Panc1 (cell line): ENCODE data around the gene CSNK1G2. TPM values are rescaled to one million over a fixed set of nuclear protein-coding genes. Genes with fewer than 3 reads are reported as not detected.

ENCODE experiments used
- ATAC-seq: fragments of 200-7000 bp; cut with Tn5 transposase; 2 replicates; pipeline ENCODE4 v1.9.1; 2020; ENCODE audit warnings: mild to moderate bottlenecking, moderate library complexity
- BruUV-seq: library from RNA; stranded (reverse); fragments of 400-500 nt; replicated peaks from 2 replicates; lab custom pipeline; 2021; lab: Mats Ljungman, UMichigan
- CTCF ChIA-PET: fragments of 300-600 bp; sonication (Branson Sonifier 250); formaldehyde crosslinking; loops from one replicate; lab custom pipeline; 2022; ENCODE audit warnings: antibody characterized with exemption; lab: Charles Lee
- POLR2A ChIA-PET: fragments of 300-600 bp; sonication (Branson Sonifier 250); formaldehyde crosslinking; loops from one replicate; lab custom pipeline; 2022; ENCODE audit warnings: antibody characterized with exemption; lab: Charles Lee
- DNase-seq: peaks from one replicate; pipeline ENCODE4 v3.0.0-alpha.2; 2010; ENCODE audit warnings: low read depth, low spot score
- H3K27ac ChIP-seq: 2 replicates; pipeline ENCODE4 v1.5.1; 2011; ENCODE audit warnings: mild to moderate bottlenecking, low read length, inconsistent platforms
- H3K27me3 ChIP-seq: fragments of 200-500 bp; sonication (Bioruptor generic); 2 replicates; pipeline ENCODE4 v1.6.0; 2014; ENCODE audit warnings: low read length, inconsistent platforms; ENCODE audit not compliant: control insufficient read depth, insufficient read depth
- H3K36me3 ChIP-seq: fragments of 200-500 bp; sonication (Bioruptor generic); 2 replicates; pipeline ENCODE4 v1.5.1; 2014; ENCODE audit warnings: inconsistent platforms, mild to moderate bottlenecking, low read length, moderate library complexity; ENCODE audit not compliant: control insufficient read depth, insufficient read depth
- H3K4me1 ChIP-seq: 2 replicates; pipeline ENCODE4 v1.5.1; 2011; ENCODE audit warnings: inconsistent platforms, mild to moderate bottlenecking, low read length, moderate library complexity; ENCODE audit not compliant: control insufficient read depth, insufficient read depth
- H3K4me3 ChIP-seq, 2 experiments: 2 replicates each; pipeline ENCODE4 v1.5.1; 2011 to 2012; ENCODE audit warnings: low read depth in 2 of 2, low read length in 2 of 2, mild to moderate bottlenecking in 2 of 2, inconsistent platforms in 1 of 2, moderate library complexity in 1 of 2
- H3K9me3 ChIP-seq: fragments of 200-500 bp; sonication (Bioruptor generic); 2 replicates; pipeline ENCODE4 v1.5.1; 2014; ENCODE audit warnings: low read depth, mild to moderate bottlenecking, inconsistent platforms, low read length, moderate library complexity; ENCODE audit not compliant: control insufficient read depth, insufficient read depth
- CTCF ChIP-seq: fragments of 450-650 bp; IDR thresholded peaks from 2 replicates; pipeline ENCODE4 v1.5.1; 2017; ENCODE audit warnings: mild to moderate bottlenecking
- POLR2AphosphoS5 ChIP-seq: IDR thresholded peaks from 2 replicates; pipeline ENCODE4 v1.6.1; 2012; ENCODE audit warnings: mild to moderate bottlenecking, low read depth, low read length, moderate library complexity
- REST ChIP-seq, 2 experiments: IDR thresholded peaks; 2 replicates each; pipeline ENCODE4 v1.6.1; 2011 to 2012; ENCODE audit warnings: low read depth in 2 of 2, control low read depth in 1 of 2, low read length in 1 of 2, mild to moderate bottlenecking in 1 of 2, moderate library complexity in 1 of 2; ENCODE audit not compliant: insufficient read depth in 1 of 2
- SIN3A ChIP-seq: IDR thresholded peaks from 2 replicates; pipeline ENCODE4 v1.6.1; 2012; ENCODE audit warnings: low read depth, mild to moderate bottlenecking, low read length, moderate library complexity, borderline replicate concordance; ENCODE audit not compliant: insufficient read depth
- TCF7L2 ChIP-seq: IDR thresholded peaks from 2 replicates; pipeline ENCODE4 v1.6.1; 2011; ENCODE audit warnings: mild to moderate bottlenecking, low read depth, low read length, inconsistent platforms
- in situ Hi-C: cut with HindIII; loops from 2 replicates; pipeline ENCODE4 v1.10.0; 2016; ENCODE audit warnings: low sequenced_read_pairs, low pct_unique_long_range_greater_than_20kb
- intact Hi-C: fragments of 100-400 bp; cut with micrococcal nuclease; formaldehyde crosslinking; loops from one replicate; pipeline ENCODE4 v1.10.0; 2022; ENCODE audit not compliant: unreplicated experiment
- total RNA-seq: library from RNA; stranded (reverse); gene quantifications from one replicate; pipeline ENCODE4 v1.2.1, GENCODE V29; 2021; ENCODE audit not compliant: unreplicated experiment

Gene CSNK1G2
- total RNA-seq, 1 experiment from 2014 or later = 65.8 TPM

GRCh38 chr19:1908364-1908678 is 32.7 kb upstream of the CSNK1G2 start:
- DNase-seq = no peak
- BruUV-seq = no TSS peak
- CTCF ChIA-PET = interaction anchor here (0.8 kb wide), 1 partner anchor 69 kb away, joined by 3 read pairs; no protein-coding TSS in a partner anchor

GRCh38 chr19:1909761-1910080 is 31.3 kb upstream of the CSNK1G2 start:
- DNase-seq (no peak), ATAC-seq (no peak)
- Histone ChIP-seq H3K27me3 (no peaks in the 10 kb centered on the region), H3K4me1 (peaks cover 12% of the 10 kb centered on the region), H3K27ac (no peak overlapping the region), H3K4me3 (no peak overlapping the region), H3K36me3 (no peaks in the 10 kb centered on the region), H3K9me3 (no peaks in the 10 kb centered on the region)
- ChIA-PET CTCF (no interaction called here), POLR2A (no interaction called here)
- intact Hi-C loops = no loop called here
- in situ Hi-C loops = no loop called here
- no TSS peak for BruUV-seq
- TF ChIP-seq SIN3A = no peak
- TF ChIP-seq REST (IDR thresholded peaks at IDR 0.05; ENCODE audit: insufficient read depth in 1 of 2, low read depth in 2 of 2, low read length in 1 of 2) = no peak
- TF ChIP-seq CTCF = no peak
- no peak for TF ChIP-seq POLR2AphosphoS5
- no peak for TF ChIP-seq TCF7L2

More at GRCh38 chr19:1908364-1908678, 32.7 kb upstream of the CSNK1G2 start:
- POLR2A ChIA-PET = no interaction called here
- in situ Hi-C loops = no loop called here
- Histone ChIP-seq H3K9me3 (no peaks in the 10 kb centered on the region), H3K4me1 (peaks cover 17% of the 10 kb centered on the region), H3K27me3 (no peaks in the 10 kb centered on the region), H3K27ac (peak overlapping the region; percentile 79), H3K36me3 (no peaks in the 10 kb centered on the region), H3K4me3 (peak overlapping the region; percentile 33 to 45)
- TF ChIP-seq POLR2AphosphoS5 (no peak), CTCF (no peak), REST (IDR thresholded peaks at IDR 0.05; ENCODE audit: insufficient read depth in 1 of 2, low read depth in 2 of 2, low read length in 1 of 2) (no peak), SIN3A (no peak), TCF7L2 (no peak)
- intact Hi-C loops = no loop called here
- ATAC-seq = 0 out of 2 replicates have a peak, but pooled peaks have one; percentile 1
